Astrocyte (in vitro differentiated cells and primary cell): ENCODE data around the gene CASP2. TPM values are rescaled to one million over a fixed set of nuclear protein-coding genes. Genes with fewer than 3 reads are reported as not detected.
"Not testable (repeated sequence)": the region's sequence is repeated elsewhere in the genome, so short reads cannot be mapped to it uniquely, and the experiment has no call there.

Experiments used
- DNase-seq: peaks from one replicate; pipeline ENCODE4 v3.0.0-alpha.2; 2010; ENCODE audit warnings: low read depth
- FAIRE-seq: peaks from 2 replicates; lab custom pipeline; 2011; peaks lifted over from hg19 to GRCh38; lab: Jason Lieb, UNC
- H2AFZ ChIP-seq: 2 replicates; pipeline ENCODE4 v1.6.0; 2012; ENCODE audit warnings: low read depth, low read length, inconsistent platforms
- H3K27ac ChIP-seq: 2 replicates; pipeline ENCODE4 v1.5.1; 2011; ENCODE audit warnings: low read depth, low read length, inconsistent platforms
- H3K27me3 ChIP-seq: 2 replicates; pipeline ENCODE4 v1.6.0; 2011; ENCODE audit warnings: low read length, inconsistent platforms; ENCODE audit not compliant: insufficient read depth
- H3K36me3 ChIP-seq: 2 replicates; pipeline ENCODE4 v1.5.1; 2011; ENCODE audit warnings: low read length, inconsistent platforms; ENCODE audit not compliant: insufficient read depth
- H3K4me1 ChIP-seq: 2 replicates; pipeline ENCODE4 v1.5.1; 2011; ENCODE audit warnings: low read length, inconsistent platforms; ENCODE audit not compliant: insufficient read depth
- H3K4me2 ChIP-seq: 2 replicates; pipeline ENCODE4 v1.6.0; 2012; ENCODE audit warnings: low read length, inconsistent platforms
- H3K4me3 ChIP-seq: 2 replicates; pipeline ENCODE4 v1.5.1; 2011; ENCODE audit warnings: low read depth, mild to moderate bottlenecking, low read length, inconsistent platforms; ENCODE audit not compliant: insufficient read depth
- H3K79me2 ChIP-seq: 2 replicates; pipeline ENCODE4 v1.6.0; 2012; ENCODE audit warnings: mild to moderate bottlenecking, low read length, inconsistent platforms; ENCODE audit not compliant: insufficient read depth
- H3K9ac ChIP-seq: 2 replicates; pipeline ENCODE4 v1.6.0; 2012; ENCODE audit warnings: mild to moderate bottlenecking, low read length, inconsistent platforms
- H3K9me3 ChIP-seq: 2 replicates; pipeline ENCODE4 v1.5.1; 2012; ENCODE audit warnings: low read depth, mild to moderate bottlenecking, low read length, inconsistent platforms; ENCODE audit not compliant: insufficient read depth
- H4K20me1 ChIP-seq: 2 replicates; pipeline ENCODE4 v1.6.0; 2012; ENCODE audit warnings: low read length, inconsistent platforms; ENCODE audit not compliant: insufficient read depth
- H3K27ac Mint-ChIP-seq: one replicate; pipeline ENCODE4 v1.8.0; 2021; ENCODE audit warnings: mild to moderate bottlenecking, mixed read lengths; ENCODE audit not compliant: unreplicated experiment
- H3K27me3 Mint-ChIP-seq: one replicate; pipeline ENCODE4 v1.8.0; 2021; ENCODE audit warnings: low read depth, mixed read lengths; ENCODE audit not compliant: unreplicated experiment
- H3K36me3 Mint-ChIP-seq: one replicate; pipeline ENCODE4 v1.8.0; 2021; ENCODE audit warnings: low read depth, mixed read lengths; ENCODE audit not compliant: unreplicated experiment
- H3K4me1 Mint-ChIP-seq: one replicate; pipeline ENCODE4 v1.8.0; 2021; ENCODE audit warnings: low read depth, mixed read lengths; ENCODE audit not compliant: unreplicated experiment
- H3K4me3 Mint-ChIP-seq: one replicate; pipeline ENCODE4 v1.8.0; 2021; ENCODE audit warnings: mild to moderate bottlenecking, moderate library complexity, mixed read lengths; ENCODE audit not compliant: unreplicated experiment
- H3K9me3 Mint-ChIP-seq: one replicate; pipeline ENCODE4 v1.8.0; 2021; ENCODE audit warnings: mild to moderate bottlenecking, mixed read lengths; ENCODE audit not compliant: unreplicated experiment
- CTCF ChIP-seq: IDR thresholded peaks from 2 replicates; pipeline ENCODE4 v1.5.1; 2011; ENCODE audit warnings: low read depth, mild to moderate bottlenecking, inconsistent platforms, low read length, moderate library complexity; ENCODE audit not compliant: insufficient read depth
- EZH2 ChIP-seq: IDR thresholded peaks from 2 replicates; pipeline ENCODE4 v1.6.1; 2012; ENCODE audit warnings: mild to moderate bottlenecking, low read length, inconsistent platforms; ENCODE audit not compliant: insufficient read depth
- total RNA-seq: library from RNA; stranded (reverse); gene quantifications from 2 replicates; pipeline ENCODE4 v1.2.1, GENCODE V29; 2021

CASP2 gene
- total RNA-seq, 1 donor from 2014 or later: 38.0 TPM

- Histone ChIP-seq H3K4me3 (peak overlapping the region; percentile 36), H3K79me2 (peaks cover 38% of the 10 kb centered on the region), H3K4me1 (peaks cover 8% of the 10 kb centered on the region), H2AFZ (peak overlapping the region; percentile 92), H3K36me3 (peaks cover 4% of the 10 kb centered on the region), H4K20me1 (peaks cover 25% of the 10 kb centered on the region), H3K4me2 (peak overlapping the region; percentile 94), H3K9me3 (no peaks in the 10 kb centered on the region), H3K27ac (no peak overlapping the region), H3K9ac (no peak overlapping the region), H3K27me3 (no peaks in the 10 kb centered on the region)
- TF ChIP-seq EZH2 (no peak), CTCF (no peak)
- H3K4me1 Mint-ChIP-seq: peaks cover 6% of the 10 kb centered on the region
- no peaks in the 10 kb centered on the region for H3K27me3 Mint-ChIP-seq
- H3K27ac Mint-ChIP-seq: no peak overlapping the region
- H3K4me3 Mint-ChIP-seq: peak overlapping the region; percentile 70
- DNase-seq: no peak
- H3K36me3 Mint-ChIP-seq: peaks cover 9% of the 10 kb centered on the region
- peaks cover 4% of the 10 kb centered on the region for H3K9me3 Mint-ChIP-seq
- no peak for FAIRE-seq
Measured at GRCh38 chr7:143287339-143287934, 714 bp upstream of the CASP2 start.

GRCh38 chr7:143288836-143289235 is 685 bp downstream of the CASP2 start:
- Mint-ChIP-seq H3K9me3 (peaks cover 4% of the 10 kb centered on the region), H3K27me3 (no peaks in the 10 kb centered on the region), H3K4me3 (peak overlapping the region; percentile 95), H3K4me1 (peaks cover 5% of the 10 kb centered on the region), H3K27ac (peak overlapping the region; percentile 90), H3K36me3 (peaks cover 10% of the 10 kb centered on the region)
- Histone ChIP-seq H3K27me3 (no peaks in the 10 kb centered on the region), H3K4me1 (peaks cover 8% of the 10 kb centered on the region), H2AFZ (peak overlapping the region; percentile 97), H3K9me3 (no peaks in the 10 kb centered on the region), H3K9ac (peak overlapping the region; percentile 94), H3K27ac (peak overlapping the region; percentile 88), H3K36me3 (peaks cover 9% of the 10 kb centered on the region), H3K79me2 (peaks cover 44% of the 10 kb centered on the region), H4K20me1 (peaks cover 31% of the 10 kb centered on the region), H3K4me3 (peak overlapping the region; percentile 92), H3K4me2 (peak overlapping the region; percentile 94)
- FAIRE-seq: no peak
- DNase-seq: peak; percentile 16
- no peak for TF ChIP-seq CTCF
- no peak for TF ChIP-seq EZH2

- H3K36me3 ChIP-seq: peaks cover 15% of the 10 kb centered on the region
- peaks cover 31% of the 10 kb centered on the region for H4K20me1 ChIP-seq
- peaks cover 12% of the 10 kb centered on the region for H3K36me3 Mint-ChIP-seq
- H3K27ac ChIP-seq: peak overlapping the region; percentile 88
- FAIRE-seq (no peak), DNase-seq (no peak)
- H3K27me3 Mint-ChIP-seq: no peaks in the 10 kb centered on the region
- peak overlapping the region; percentile 92 for H3K4me3 ChIP-seq
- H3K9ac ChIP-seq: peak overlapping the region; percentile 94
- peaks cover 48% of the 10 kb centered on the region for H3K79me2 ChIP-seq
- H2AFZ ChIP-seq: no peak overlapping the region
- peak overlapping the region; percentile 90 for H3K27ac Mint-ChIP-seq
- H3K4me1 ChIP-seq: peaks cover 8% of the 10 kb centered on the region
- H3K9me3 ChIP-seq: no peaks in the 10 kb centered on the region
- H3K4me2 ChIP-seq: peak overlapping the region; percentile 94
- peaks cover 5% of the 10 kb centered on the region for H3K4me1 Mint-ChIP-seq
- no peaks in the 10 kb centered on the region for H3K27me3 ChIP-seq
- peaks cover 4% of the 10 kb centered on the region for H3K9me3 Mint-ChIP-seq
- no peak for TF ChIP-seq CTCF
- TF ChIP-seq EZH2: no peak
- H3K4me3 Mint-ChIP-seq: peak overlapping the region; percentile 95
Measured at GRCh38 chr7:143289421-143289820, 1.3 kb downstream of the CASP2 start.

GRCh38 chr7:143289888-143290287 is 1.7 kb downstream of the CASP2 start:
- H3K4me1 Mint-ChIP-seq, FAIRE-seq, H3K27ac ChIP-seq, H3K27me3 Mint-ChIP-seq, H2AFZ ChIP-seq, H3K9me3 ChIP-seq, H3K4me1 ChIP-seq, H3K27me3 ChIP-seq, DNase-seq, H3K9me3 Mint-ChIP-seq: not testable (repeated sequence)
- peak overlapping the region; percentile 94 for H3K9ac ChIP-seq
- Mint-ChIP-seq H3K36me3 (peaks cover 16% of the 10 kb centered on the region), H3K27ac (peak overlapping the region; percentile 4), H3K4me3 (peak overlapping the region; percentile 95)
- peaks cover 19% of the 10 kb centered on the region for H3K36me3 ChIP-seq
- H3K79me2 ChIP-seq: peaks cover 52% of the 10 kb centered on the region
- peaks cover 31% of the 10 kb centered on the region for H4K20me1 ChIP-seq
- H3K4me2 ChIP-seq: peak overlapping the region; percentile 94
- peak overlapping the region; percentile 92 for H3K4me3 ChIP-seq
